LNCAP (cell line): ENCODE data around the gene DEXI.
A peak's percentile ranks its signal among the peaks of the same experiment; 100 is the strongest.

ENCODE experiments used
- TF ChIP-seq, protein P1 (sequence below): fragments of 450-650 bp; IDR thresholded peaks from 2 replicates; pipeline ENCODE4 v1.5.1; 2017; ENCODE audit warnings: mild to moderate bottlenecking

The DEXI gene

GRCh38 chr16:10918294-10919002 lies 23.8 kb downstream of the DEXI start:
- TF ChIP-seq, protein P1, sequence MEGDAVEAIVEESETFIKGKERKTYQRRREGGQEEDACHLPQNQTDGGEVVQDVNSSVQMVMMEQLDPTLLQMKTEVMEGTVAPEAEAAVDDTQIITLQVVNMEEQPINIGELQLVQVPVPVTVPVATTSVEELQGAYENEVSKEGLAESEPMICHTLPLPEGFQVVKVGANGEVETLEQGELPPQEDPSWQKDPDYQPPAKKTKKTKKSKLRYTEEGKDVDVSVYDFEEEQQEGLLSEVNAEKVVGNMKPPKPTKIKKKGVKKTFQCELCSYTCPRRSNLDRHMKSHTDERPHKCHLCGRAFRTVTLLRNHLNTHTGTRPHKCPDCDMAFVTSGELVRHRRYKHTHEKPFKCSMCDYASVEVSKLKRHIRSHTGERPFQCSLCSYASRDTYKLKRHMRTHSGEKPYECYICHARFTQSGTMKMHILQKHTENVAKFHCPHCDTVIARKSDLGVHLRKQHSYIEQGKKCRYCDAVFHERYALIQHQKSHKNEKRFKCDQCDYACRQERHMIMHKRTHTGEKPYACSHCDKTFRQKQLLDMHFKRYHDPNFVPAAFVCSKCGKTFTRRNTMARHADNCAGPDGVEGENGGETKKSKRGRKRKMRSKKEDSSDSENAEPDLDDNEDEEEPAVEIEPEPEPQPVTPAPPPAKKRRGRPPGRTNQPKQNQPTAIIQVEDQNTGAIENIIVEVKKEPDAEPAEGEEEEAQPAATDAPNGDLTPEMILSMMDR, result peak; percentile 97

- TF ChIP-seq, protein P1, result no peak
These were observed 25.7 kb downstream of the DEXI start for GRCh38 chr16:10916534-10916933.

DNA sequence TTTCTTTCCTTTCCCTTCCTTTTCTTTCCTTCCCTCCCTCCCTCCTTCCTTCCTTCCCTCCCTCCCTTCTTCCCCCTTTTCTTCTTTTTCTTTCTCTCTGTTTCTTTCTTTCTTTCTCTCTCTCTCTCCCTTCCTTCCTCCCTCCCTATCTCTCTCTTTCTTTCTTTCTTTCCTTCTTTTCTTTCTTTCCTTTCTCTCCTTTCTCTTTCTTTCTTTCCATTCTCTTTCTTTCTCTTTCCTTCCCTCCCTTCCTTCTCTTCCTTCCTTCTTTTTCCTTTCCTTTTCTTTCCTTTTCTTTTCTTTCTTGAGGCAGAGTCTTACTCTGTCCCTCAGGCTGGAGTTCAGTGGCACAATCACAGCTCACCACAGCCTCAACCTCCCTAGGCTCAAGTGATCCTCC lies 31.0 kb downstream of the DEXI start:
- TF ChIP-seq, protein P1, result no peak

- TF ChIP-seq, protein P1, result no peak
These were observed 34.6 kb downstream of the DEXI start for GRCh38 chr16:10907757-10908045.

GRCh38 chr16:10906914-10907756 lies 35.1 kb downstream of the DEXI start:
- TF ChIP-seq, protein P1, result no peak

DNA sequence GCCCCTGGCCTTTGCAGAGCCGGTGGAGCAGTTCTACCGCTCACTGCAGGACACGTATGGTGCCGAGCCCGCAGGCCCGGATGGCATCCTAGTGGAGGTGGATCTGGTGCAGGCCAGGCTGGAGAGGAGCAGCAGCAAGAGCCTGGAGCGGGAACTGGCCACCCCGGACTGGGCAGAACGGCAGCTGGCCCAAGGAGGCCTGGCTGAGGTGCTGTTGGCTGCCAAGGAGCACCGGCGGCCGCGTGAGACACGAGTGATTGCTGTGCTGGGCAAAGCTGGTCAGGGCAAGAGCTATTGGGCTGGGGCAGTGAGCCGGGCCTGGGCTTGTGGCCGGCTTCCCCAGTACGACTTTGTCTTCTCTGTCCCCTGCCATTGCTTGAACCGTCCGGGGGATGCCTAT lies 35.8 kb downstream of the DEXI start:
- TF ChIP-seq, protein P1, result no peak

DNA sequence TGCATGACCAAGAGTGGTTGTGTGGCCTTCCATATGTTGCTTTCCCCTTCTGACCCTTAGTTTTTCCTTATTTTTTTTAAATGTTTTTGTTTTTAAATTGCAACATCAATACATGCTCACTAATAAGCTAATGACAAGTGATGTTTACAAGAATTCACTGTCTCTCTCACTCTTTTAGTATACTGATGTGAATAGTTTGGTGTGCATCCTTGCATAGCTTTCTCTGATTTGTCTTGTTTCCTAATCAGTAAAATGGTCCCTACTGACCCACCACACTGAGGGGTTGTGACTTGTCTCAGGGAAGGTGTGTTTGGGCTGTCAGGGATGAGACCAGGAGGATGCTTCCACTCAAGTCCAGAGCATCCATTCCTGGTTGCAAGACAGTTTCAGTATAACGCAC lies 39.3 kb downstream of the DEXI start:
- TF ChIP-seq, protein P1, result no peak
